Measurements from ENCODE around the gene NDUFS7. TPM values are rescaled to one million over a fixed set of nuclear protein-coding genes. Genes with fewer than 3 reads are reported as not detected.
"Not testable (repeated sequence)": the region's sequence is repeated elsewhere in the genome, so short reads cannot be mapped to it uniquely, and the experiment has no call there.

The NDUFS7 gene
- total and polyA plus RNA-seq, 7 donors, result 99.4 to 262 (median 156) TPM

GRCh38 chr19:1417145-1417544 is 33.4 kb downstream of the NDUFS7 start:
- no peak for DNase-seq
- Histone ChIP-seq H3K36me3 (peaks cover 11 to 47% (median 28%) of the 10 kb centered on the region in 4 donors), H3K4me1 (peaks cover 0 to 73% (median 54%) of the 10 kb centered on the region in 4 donors), H3K27me3 (no peaks in the 10 kb centered on the region), H3K9me3 (no peaks in the 10 kb centered on the region), H3K4me3 (no peak overlapping the region), H3K27ac (peak overlapping the region; percentile 36 to 85 (median 82))
- intact Hi-C loops (cut with DNase I), result no loop called here
- TF ChIP-seq POLR2AphosphoS5 (IDR thresholded peaks at IDR 0.05) (no peak), EP300 (IDR thresholded peaks at IDR 0.05) (no peak), POLR2A (IDR thresholded peaks at IDR 0.05) (no peak)
- WGBS, 2 donors, result 90 to 91% methylated on average over 21 of the region's 21 CpGs

GRCh38 chr19:1417681-1418495 is 34.2 kb downstream of the NDUFS7 start:
- H3K4me3 ChIP-seq, result no peak overlapping the region
- H3K27ac ChIP-seq, result peak overlapping the region in 3 of 4 donors; percentile 36 to 82 (median 81)
- TF ChIP-seq EP300 (IDR thresholded peaks at IDR 0.05) (no peak), POLR2AphosphoS5 (IDR thresholded peaks at IDR 0.05) (no peak), POLR2A (IDR thresholded peaks at IDR 0.05) (no peak), CTCF (IDR thresholded peaks at IDR 0.05) (no peak)
- intact Hi-C loops (cut with DNase I), result no loop called here
- 87 to 90% methylated on average over 30 of the region's 30 CpGs for WGBS, 2 donors
- H3K36me3 ChIP-seq, result peaks cover 11 to 51% (median 30%) of the 10 kb centered on the region in 4 donors
- no peaks in the 10 kb centered on the region for H3K9me3 ChIP-seq
- H3K4me1 ChIP-seq, result peaks cover 0 to 73% (median 54%) of the 10 kb centered on the region in 4 donors
- no peak for DNase-seq
- H3K27me3 ChIP-seq, result no peaks in the 10 kb centered on the region

- peaks cover 0 to 71% (median 52%) of the 10 kb centered on the region in 4 donors for H3K4me1 ChIP-seq
- H3K36me3 ChIP-seq, result peaks cover 13 to 51% (median 29%) of the 10 kb centered on the region in 4 donors
- intact Hi-C loops (cut with DNase I), result no loop called here
- no peak for DNase-seq
- no peaks in the 10 kb centered on the region for H3K27me3 ChIP-seq
- TF ChIP-seq EP300 (IDR thresholded peaks at IDR 0.05), result no peak
- TF ChIP-seq POLR2AphosphoS5 (IDR thresholded peaks at IDR 0.05), result no peak
- no peak for TF ChIP-seq POLR2A (IDR thresholded peaks at IDR 0.05)
- no peak for TF ChIP-seq CTCF (IDR thresholded peaks at IDR 0.05)
- H3K9me3 ChIP-seq, result no peaks in the 10 kb centered on the region
- no peak overlapping the region for H3K4me3 ChIP-seq
- H3K27ac ChIP-seq, result peak overlapping the region in 2 of 4 donors; percentile 81 to 82
- 86 to 89% methylated on average over 13 of the region's 13 CpGs for WGBS, 2 donors
These were observed 34.7 kb downstream of the NDUFS7 start for GRCh38 chr19:1418496-1418775.

GRCh38 chr19:1418951-1419738 is 35.4 kb downstream of the NDUFS7 start:
- 91% methylated on average over 21 of the region's 21 CpGs for WGBS, 2 donors
- Histone ChIP-seq H3K27me3 (no peaks in the 10 kb centered on the region), H3K9me3 (no peaks in the 10 kb centered on the region), H3K36me3 (peaks cover 19 to 56% (median 35%) of the 10 kb centered on the region in 4 donors), H3K4me1 (peaks cover 0 to 66% (median 51%) of the 10 kb centered on the region in 4 donors), H3K27ac (peak overlapping the region in 2 of 4 donors; percentile 81 to 82), H3K4me3 (no peak overlapping the region)
- TF ChIP-seq CTCF (IDR thresholded peaks at IDR 0.05) (no peak), POLR2A (IDR thresholded peaks at IDR 0.05) (no peak), POLR2AphosphoS5 (IDR thresholded peaks at IDR 0.05) (no peak), EP300 (IDR thresholded peaks at IDR 0.05) (no peak)
- intact Hi-C loops (cut with DNase I), result no loop called here
- no peak for DNase-seq

- H3K4me3 ChIP-seq; H3K27ac ChIP-seq; intact Hi-C loops (cut with DNase I); DNase-seq; H3K27me3 ChIP-seq; H3K9me3 ChIP-seq: not testable (repeated sequence)
- peaks cover 0 to 60% (median 46%) of the 10 kb centered on the region in 4 donors for H3K4me1 ChIP-seq
- peaks cover 19 to 64% (median 44%) of the 10 kb centered on the region in 4 donors for H3K36me3 ChIP-seq
- 96% methylated on average over 31 to 32 of the region's 43 CpGs for WGBS, 2 donors
These were observed 36.4 kb downstream of the NDUFS7 start for GRCh38 chr19:1420085-1420484.

Measured in sigmoid colon (tissue), 7 donors.